Neural cell (in vitro differentiated cells): ENCODE measurements around the gene RAB1A. TPM values are rescaled to one million over a fixed set of nuclear protein-coding genes. Genes with fewer than 3 reads are reported as not detected.

Source experiments
- H2AFZ ChIP-seq: fragments of 200-600, 300-800 bp; sonication (generic), shearing (Covaris generic); 2 replicates; pipeline ENCODE4 v1.6.0; 2014; ENCODE audit warnings: low read depth, mild to moderate bottlenecking, antibody characterized with exemption, low read length, moderate library complexity
- H3F3A ChIP-seq: fragments of 200-600 bp; shearing (Covaris generic); 2 replicates; pipeline ENCODE4 v1.6.1; 2016; ENCODE audit warnings: mild to moderate bottlenecking, moderate library complexity, mixed read lengths, antibody characterized with exemption, low read length; ENCODE audit not compliant: insufficient read depth, poor library complexity, severe bottlenecking
- H3K27ac ChIP-seq: fragments of 200-600, 300-800 bp; sonication (generic), shearing (Covaris generic); 2 replicates; pipeline ENCODE4 v1.5.1; 2014; ENCODE audit warnings: mild to moderate bottlenecking, low read length, moderate library complexity
- H3K27me3 ChIP-seq: fragments of 300-800, 200-600 bp; sonication (generic), shearing (Covaris generic); 2 replicates; pipeline ENCODE4 v1.6.0; 2014; ENCODE audit warnings: mild to moderate bottlenecking, low read depth, low read length, moderate library complexity; ENCODE audit not compliant: insufficient read depth
- H3K36me3 ChIP-seq: fragments of 300-800, 200-600 bp; sonication (generic), shearing (Covaris generic); 2 replicates; pipeline ENCODE4 v1.5.1; 2014; ENCODE audit warnings: mild to moderate bottlenecking, antibody characterized with exemption, low read length, moderate library complexity; ENCODE audit not compliant: insufficient read depth
- H3K4me2 ChIP-seq: fragments of 300-800, 200-600 bp; sonication (generic), shearing (Covaris generic); 2 replicates; pipeline ENCODE4 v1.6.0; 2014; ENCODE audit warnings: mild to moderate bottlenecking, low read length
- H3K4me3 ChIP-seq: fragments of 300-800, 200-600 bp; sonication (generic), shearing (Covaris generic); 2 replicates; pipeline ENCODE4 v1.5.1; 2014; ENCODE audit warnings: mild to moderate bottlenecking, low read length, moderate library complexity
- H3K79me2 ChIP-seq: fragments of 200-600 bp; shearing (Covaris generic); replicated peaks from 2 replicates; pipeline ENCODE4 v1.6.0; 2014; ENCODE audit warnings: mild to moderate bottlenecking, low read length, moderate library complexity; ENCODE audit not compliant: insufficient read depth
- H3K9ac ChIP-seq: fragments of 300-800, 200-600 bp; sonication (generic), shearing (Covaris generic); 2 replicates; pipeline ENCODE4 v1.6.1; 2016; ENCODE audit warnings: mild to moderate bottlenecking, low read length, mixed read lengths
- H3K9me2 ChIP-seq: fragments of 200-600 bp; shearing (Covaris generic); 2 replicates; pipeline ENCODE4 v1.6.1; 2016; ENCODE audit warnings: mild to moderate bottlenecking, low read length, mixed read lengths; ENCODE audit not compliant: insufficient read depth
- H3K9me3 ChIP-seq: fragments of 200-600, 300-800 bp; sonication (generic), shearing (Covaris generic); 2 replicates; pipeline ENCODE4 v1.6.1; 2016; ENCODE audit warnings: mild to moderate bottlenecking, mixed run types, low read length, moderate library complexity, mixed read lengths
- H4K20me1 ChIP-seq: fragments of 200-600 bp; shearing (Covaris generic); 2 replicates; pipeline ENCODE4 v1.6.1; 2016; ENCODE audit warnings: mild to moderate bottlenecking, mixed run types; ENCODE audit not compliant: insufficient read depth
- EP300 ChIP-seq: fragments of 450-650 bp; conservative IDR thresholded peaks from 2 replicates; pipeline ENCODE4 v1.6.1; 2014; ENCODE audit warnings: antibody characterized with exemption, mild to moderate bottlenecking, moderate library complexity; ENCODE audit not compliant: poor library complexity, severe bottlenecking
- EZH2 ChIP-seq: fragments of 200-600, 300-800 bp; shearing (Covaris generic), sonication (generic); IDR thresholded peaks from 2 replicates; pipeline ENCODE4 v1.6.1; 2014; ENCODE audit warnings: antibody characterized with exemption, low read length, borderline replicate concordance, mild to moderate bottlenecking; ENCODE audit not compliant: insufficient read depth, poor library complexity, severe bottlenecking
- MXI1 ChIP-seq: fragments of 450-650 bp; conservative IDR thresholded peaks from 2 replicates; pipeline ENCODE4 v1.6.1; 2014; ENCODE audit warnings: antibody characterized with exemption, mild to moderate bottlenecking; ENCODE audit not compliant: poor library complexity, severe bottlenecking
- POLR2AphosphoS5 ChIP-seq: IDR thresholded peaks from 2 replicates; pipeline ENCODE4 v1.6.1; 2012
- RAD21 ChIP-seq: fragments of 450-650 bp; conservative IDR thresholded peaks from 2 replicates; pipeline ENCODE4 v1.6.1; 2014; ENCODE audit warnings: antibody characterized with exemption, mild to moderate bottlenecking, moderate library complexity
- SMC3 ChIP-seq: fragments of 450-650 bp; conservative IDR thresholded peaks from 2 replicates; pipeline ENCODE4 v1.6.1; 2014; ENCODE audit warnings: antibody characterized with exemption, mild to moderate bottlenecking, moderate library complexity; ENCODE audit not compliant: poor library complexity
- TAF1 ChIP-seq: IDR thresholded peaks from 2 replicates; pipeline ENCODE4 v1.6.1; 2012; ENCODE audit warnings: low read depth
- polyA plus RNA-seq: library from polyadenylated mRNA; depleted of rRNA; stranded (reverse); fragments of >200 nt; gene quantifications from 2 replicates; pipeline ENCODE4 v1.2.3, GENCODE V29; 2014
- TF ChIP-seq, protein P1 (sequence below): IDR thresholded peaks from 2 replicates; pipeline ENCODE4 v1.6.1; 2012; ENCODE audit warnings: borderline replicate concordance
- TF ChIP-seq, protein P2 (sequence below): fragments of 450-650 bp; IDR thresholded peaks from 2 replicates; pipeline ENCODE4 v1.5.1; 2014; ENCODE audit warnings: antibody characterized with exemption, mild to moderate bottlenecking, moderate library complexity; ENCODE audit not compliant: poor library complexity, severe bottlenecking

The RAB1A gene
- polyA plus RNA-seq, 1 donor from 2014 or later, result 240 TPM

DNA sequence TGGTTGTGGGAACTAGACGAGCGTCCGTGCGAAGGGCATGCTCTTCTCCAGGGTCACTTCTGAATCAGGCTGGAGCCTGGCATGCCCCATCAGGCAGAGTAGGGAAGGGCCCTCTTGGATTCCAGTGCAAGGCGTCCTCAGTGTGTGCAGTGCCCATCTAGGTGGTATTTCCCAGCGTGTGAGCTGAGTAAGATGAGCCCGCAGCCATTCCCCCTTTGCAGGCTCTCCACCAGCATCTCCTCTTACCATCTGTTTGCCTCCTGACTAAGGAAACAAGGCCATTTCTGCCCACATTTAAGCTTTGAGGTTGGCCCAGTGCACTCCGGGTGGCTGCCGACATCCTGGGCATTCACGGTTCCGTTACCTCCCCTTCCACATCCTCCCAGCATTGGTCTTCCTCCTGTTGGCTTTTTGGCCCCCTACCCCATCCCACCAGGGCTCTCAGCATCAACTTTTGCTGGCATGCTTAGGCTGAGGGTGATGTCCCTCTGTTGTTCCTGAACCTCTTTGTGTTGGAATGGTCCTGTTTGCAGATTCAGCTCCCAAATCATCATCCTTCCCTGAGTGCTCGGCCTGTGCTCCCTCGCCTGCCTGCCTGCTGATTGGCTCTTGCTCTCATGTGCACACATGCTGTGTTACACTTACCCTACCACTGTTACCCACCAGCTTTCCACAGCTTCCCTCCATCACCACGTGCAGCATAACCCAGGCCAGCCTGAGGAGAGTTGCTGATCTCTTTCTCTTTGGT, 61.9 kb downstream of the RAB1A start:
- Histone ChIP-seq H3K9me3 (no peaks in the 10 kb centered on the region), H3K9me2 (no peaks in the 10 kb centered on the region), H3K36me3 (peaks cover 9% of the 10 kb centered on the region), H3K27me3 (no peaks in the 10 kb centered on the region), H3K4me3 (no peak overlapping the region), H3K4me2 (no peak overlapping the region), H3F3A (no peaks in the 10 kb centered on the region), H4K20me1 (peaks cover 3% of the 10 kb centered on the region), H3K79me2 (peaks cover 28% of the 10 kb centered on the region), H2AFZ (no peak overlapping the region), H3K27ac (no peak overlapping the region), H3K9ac (no peak overlapping the region)
- TF ChIP-seq, protein P1, sequence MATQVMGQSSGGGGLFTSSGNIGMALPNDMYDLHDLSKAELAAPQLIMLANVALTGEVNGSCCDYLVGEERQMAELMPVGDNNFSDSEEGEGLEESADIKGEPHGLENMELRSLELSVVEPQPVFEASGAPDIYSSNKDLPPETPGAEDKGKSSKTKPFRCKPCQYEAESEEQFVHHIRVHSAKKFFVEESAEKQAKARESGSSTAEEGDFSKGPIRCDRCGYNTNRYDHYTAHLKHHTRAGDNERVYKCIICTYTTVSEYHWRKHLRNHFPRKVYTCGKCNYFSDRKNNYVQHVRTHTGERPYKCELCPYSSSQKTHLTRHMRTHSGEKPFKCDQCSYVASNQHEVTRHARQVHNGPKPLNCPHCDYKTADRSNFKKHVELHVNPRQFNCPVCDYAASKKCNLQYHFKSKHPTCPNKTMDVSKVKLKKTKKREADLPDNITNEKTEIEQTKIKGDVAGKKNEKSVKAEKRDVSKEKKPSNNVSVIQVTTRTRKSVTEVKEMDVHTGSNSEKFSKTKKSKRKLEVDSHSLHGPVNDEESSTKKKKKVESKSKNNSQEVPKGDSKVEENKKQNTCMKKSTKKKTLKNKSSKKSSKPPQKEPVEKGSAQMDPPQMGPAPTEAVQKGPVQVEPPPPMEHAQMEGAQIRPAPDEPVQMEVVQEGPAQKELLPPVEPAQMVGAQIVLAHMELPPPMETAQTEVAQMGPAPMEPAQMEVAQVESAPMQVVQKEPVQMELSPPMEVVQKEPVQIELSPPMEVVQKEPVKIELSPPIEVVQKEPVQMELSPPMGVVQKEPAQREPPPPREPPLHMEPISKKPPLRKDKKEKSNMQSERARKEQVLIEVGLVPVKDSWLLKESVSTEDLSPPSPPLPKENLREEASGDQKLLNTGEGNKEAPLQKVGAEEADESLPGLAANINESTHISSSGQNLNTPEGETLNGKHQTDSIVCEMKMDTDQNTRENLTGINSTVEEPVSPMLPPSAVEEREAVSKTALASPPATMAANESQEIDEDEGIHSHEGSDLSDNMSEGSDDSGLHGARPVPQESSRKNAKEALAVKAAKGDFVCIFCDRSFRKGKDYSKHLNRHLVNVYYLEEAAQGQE, result no peak
- no peak for TF ChIP-seq POLR2AphosphoS5
- no peak for TF ChIP-seq EP300
- no peak for TF ChIP-seq MXI1
- no peak for TF ChIP-seq SMC3
- no peak for TF ChIP-seq TAF1
- no peak for TF ChIP-seq RAD21
- TF ChIP-seq, protein P2, sequence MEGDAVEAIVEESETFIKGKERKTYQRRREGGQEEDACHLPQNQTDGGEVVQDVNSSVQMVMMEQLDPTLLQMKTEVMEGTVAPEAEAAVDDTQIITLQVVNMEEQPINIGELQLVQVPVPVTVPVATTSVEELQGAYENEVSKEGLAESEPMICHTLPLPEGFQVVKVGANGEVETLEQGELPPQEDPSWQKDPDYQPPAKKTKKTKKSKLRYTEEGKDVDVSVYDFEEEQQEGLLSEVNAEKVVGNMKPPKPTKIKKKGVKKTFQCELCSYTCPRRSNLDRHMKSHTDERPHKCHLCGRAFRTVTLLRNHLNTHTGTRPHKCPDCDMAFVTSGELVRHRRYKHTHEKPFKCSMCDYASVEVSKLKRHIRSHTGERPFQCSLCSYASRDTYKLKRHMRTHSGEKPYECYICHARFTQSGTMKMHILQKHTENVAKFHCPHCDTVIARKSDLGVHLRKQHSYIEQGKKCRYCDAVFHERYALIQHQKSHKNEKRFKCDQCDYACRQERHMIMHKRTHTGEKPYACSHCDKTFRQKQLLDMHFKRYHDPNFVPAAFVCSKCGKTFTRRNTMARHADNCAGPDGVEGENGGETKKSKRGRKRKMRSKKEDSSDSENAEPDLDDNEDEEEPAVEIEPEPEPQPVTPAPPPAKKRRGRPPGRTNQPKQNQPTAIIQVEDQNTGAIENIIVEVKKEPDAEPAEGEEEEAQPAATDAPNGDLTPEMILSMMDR, result no peak
- TF ChIP-seq EZH2, result no peak

DNA sequence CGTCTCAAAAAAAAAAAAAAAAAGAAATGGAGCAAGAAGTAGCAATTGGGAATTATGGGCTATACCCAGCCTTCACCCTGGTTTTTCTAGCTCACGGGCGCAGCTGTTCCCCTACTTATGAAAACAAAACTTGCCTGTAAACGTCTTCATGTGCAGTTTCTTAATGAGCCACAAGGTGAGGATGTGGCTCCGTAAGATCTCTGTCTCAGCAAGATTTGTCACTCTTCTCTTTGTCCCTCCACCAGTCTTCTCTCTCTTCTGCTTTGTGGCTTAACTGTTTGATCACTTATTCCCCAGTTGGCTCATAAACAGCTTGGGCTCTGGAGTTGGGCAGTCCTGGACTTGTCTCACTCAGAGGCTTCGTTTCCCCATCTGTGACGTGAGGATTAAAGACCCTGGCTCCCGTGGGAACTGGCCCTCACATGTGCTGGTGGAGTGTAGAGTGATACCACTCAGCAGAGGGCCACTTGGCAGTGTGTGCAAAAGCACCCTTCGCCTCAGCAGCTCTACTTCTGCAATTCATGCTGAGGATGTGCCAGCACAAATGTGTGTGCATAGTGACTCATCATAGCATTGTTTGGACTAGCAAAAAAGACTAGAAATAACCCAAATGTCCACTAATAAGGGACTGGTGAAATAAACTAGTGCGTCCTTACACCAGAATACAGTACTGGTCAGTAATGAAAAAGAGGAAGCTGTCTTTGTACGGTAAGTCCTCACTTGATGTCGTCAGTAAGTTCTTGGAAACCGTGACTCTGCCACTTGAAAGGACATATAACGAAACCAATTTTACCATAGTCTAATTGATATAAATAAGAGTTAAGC, 65.0 kb downstream of the RAB1A start:
- H3K9ac ChIP-seq, result no peak overlapping the region
- H3F3A ChIP-seq, result no peaks in the 10 kb centered on the region
- no peaks in the 10 kb centered on the region for H3K9me3 ChIP-seq
- no peaks in the 10 kb centered on the region for H3K9me2 ChIP-seq
- H3K4me2 ChIP-seq, result no peak overlapping the region
- no peaks in the 10 kb centered on the region for H3K27me3 ChIP-seq
- peaks cover 3% of the 10 kb centered on the region for H4K20me1 ChIP-seq
- no peak overlapping the region for H2AFZ ChIP-seq
- TF ChIP-seq SMC3 (no peak), EZH2 (no peak), MXI1 (no peak), TAF1 (no peak), RAD21 (no peak), POLR2AphosphoS5 (no peak), EP300 (no peak)
- TF ChIP-seq, protein P1, result no peak
- TF ChIP-seq, protein P2, result no peak
- H3K36me3 ChIP-seq, result no peaks in the 10 kb centered on the region
- peaks cover 53% of the 10 kb centered on the region for H3K79me2 ChIP-seq
- no peak overlapping the region for H3K27ac ChIP-seq
- H3K4me3 ChIP-seq, result no peak overlapping the region
